Activated naive CD4-positive, alpha-beta T cell treated with anti-CD3 and anti-CD28 coated beads, Interleukin-2, amount 50 U/mL, for 24 hours (primary cell): ENCODE results near the gene FPGT.
"Not testable (repeated sequence)": the region's sequence is repeated elsewhere in the genome, so short reads cannot be mapped to it uniquely, and the experiment has no call there.

ENCODE experiments used
- H3K27ac Mint-ChIP-seq: one replicate; pipeline ENCODE4 v1.8.0; 2021; ENCODE audit warnings: mild to moderate bottlenecking, mixed read lengths
- H3K27me3 Mint-ChIP-seq: one replicate; pipeline ENCODE4 v1.8.0; 2021; ENCODE audit warnings: mixed read lengths
- H3K36me3 Mint-ChIP-seq: one replicate; pipeline ENCODE4 v1.8.0; 2021; ENCODE audit warnings: mixed read lengths
- H3K4me1 Mint-ChIP-seq: one replicate; pipeline ENCODE4 v1.8.0; 2021; ENCODE audit warnings: mixed read lengths
- H3K4me3 Mint-ChIP-seq: one replicate; pipeline ENCODE4 v1.8.0; 2021; ENCODE audit warnings: mild to moderate bottlenecking, mixed read lengths
- H3K9me3 Mint-ChIP-seq: one replicate; pipeline ENCODE4 v1.8.0; 2021; ENCODE audit warnings: mixed read lengths

FPGT gene

GRCh38 chr1:74197657-74198552, at the start of gene FPGT, which contains the start of gene LRRIQ3:
TSS of gene FPGT (plus strand) at chr1:74198242. CDS start at chr1:74198279, 37 bp downstream.
TSS of gene LRRIQ3 (minus strand) at chr1:74198176. CDS start at chr1:74183684, 14,492 bp downstream.
- Mint-ChIP-seq H3K4me1 (peaks cover 29% of the 10 kb centered on the region), H3K27ac (peak within 1 kb of the TSS; percentile 96), H3K36me3 (peaks cover 2% of the 10 kb centered on the region), H3K9me3 (no peaks in the 10 kb centered on the region), H3K27me3 (no peaks in the 10 kb centered on the region), H3K4me3 (peak within 1 kb of the TSS; percentile 96)

- Mint-ChIP-seq H3K9me3 (no peaks in the 10 kb centered on the region), H3K27ac (no peak overlapping the region), H3K36me3 (no peaks in the 10 kb centered on the region), H3K27me3 (no peaks in the 10 kb centered on the region), H3K4me3 (no peak overlapping the region), H3K4me1 (no peaks in the 10 kb centered on the region)
Observed at GRCh38 chr1:74160046-74160445, 38.0 kb upstream of the FPGT start.

GRCh38 chr1:74161497-74161896, 36.5 kb upstream of the FPGT start:
- no peaks in the 10 kb centered on the region for H3K4me1 Mint-ChIP-seq
- H3K27me3 Mint-ChIP-seq, result no peaks in the 10 kb centered on the region
- H3K4me3 Mint-ChIP-seq, result no peak overlapping the region
- peaks cover 2% of the 10 kb centered on the region for H3K36me3 Mint-ChIP-seq
- H3K27ac Mint-ChIP-seq, result no peak overlapping the region
- peaks cover 5% of the 10 kb centered on the region for H3K9me3 Mint-ChIP-seq

- Mint-ChIP-seq H3K27me3 (no peaks in the 10 kb centered on the region), H3K36me3 (peaks cover 2% of the 10 kb centered on the region), H3K4me3 (no peak overlapping the region), H3K27ac (no peak overlapping the region), H3K9me3 (peaks cover 7% of the 10 kb centered on the region), H3K4me1 (no peaks in the 10 kb centered on the region)
Observed at GRCh38 chr1:74162333-74162732, 35.7 kb upstream of the FPGT start.

GRCh38 chr1:74174423-74174822, 23.6 kb upstream of the FPGT start:
- H3K4me1 Mint-ChIP-seq, H3K4me3 Mint-ChIP-seq, H3K27ac Mint-ChIP-seq, H3K27me3 Mint-ChIP-seq, H3K36me3 Mint-ChIP-seq: not testable (repeated sequence)
- peaks cover 34% of the 10 kb centered on the region for H3K9me3 Mint-ChIP-seq

GRCh38 chr1:74180490-74180889, 17.6 kb upstream of the FPGT start:
- peaks cover 4% of the 10 kb centered on the region for H3K9me3 Mint-ChIP-seq
- H3K27ac Mint-ChIP-seq, result no peak overlapping the region
- H3K27me3 Mint-ChIP-seq, result no peaks in the 10 kb centered on the region
- no peaks in the 10 kb centered on the region for H3K4me1 Mint-ChIP-seq
- H3K4me3 Mint-ChIP-seq, result no peak overlapping the region
- peaks cover 8% of the 10 kb centered on the region for H3K36me3 Mint-ChIP-seq

GRCh38 chr1:74193908-74194307, 4.1 kb upstream of the FPGT start:
- no peaks in the 10 kb centered on the region for H3K27me3 Mint-ChIP-seq
- H3K4me1 Mint-ChIP-seq, result peaks cover 23% of the 10 kb centered on the region
- H3K27ac Mint-ChIP-seq, result no peak overlapping the region
- peaks cover 8% of the 10 kb centered on the region for H3K36me3 Mint-ChIP-seq
- peaks cover 7% of the 10 kb centered on the region for H3K9me3 Mint-ChIP-seq
- no peak overlapping the region for H3K4me3 Mint-ChIP-seq

- Mint-ChIP-seq H3K27me3 (no peaks in the 10 kb centered on the region), H3K27ac (no peak overlapping the region), H3K4me1 (peaks cover 29% of the 10 kb centered on the region), H3K4me3 (no peak overlapping the region), H3K9me3 (peaks cover 1% of the 10 kb centered on the region), H3K36me3 (peaks cover 4% of the 10 kb centered on the region)
Observed at GRCh38 chr1:74195339-74195738, 2.7 kb upstream of the FPGT start.

GRCh38 chr1:74197255-74197654, 787 bp upstream of the FPGT start:
- no peaks in the 10 kb centered on the region for H3K9me3 Mint-ChIP-seq
- H3K36me3 Mint-ChIP-seq, result peaks cover 2% of the 10 kb centered on the region
- peaks cover 29% of the 10 kb centered on the region for H3K4me1 Mint-ChIP-seq
- H3K4me3 Mint-ChIP-seq, result peak overlapping the region; percentile 96
- H3K27ac Mint-ChIP-seq, result peak overlapping the region; percentile 96
- H3K27me3 Mint-ChIP-seq, result no peaks in the 10 kb centered on the region

- Mint-ChIP-seq H3K27me3 (no peaks in the 10 kb centered on the region), H3K4me1 (peaks cover 29% of the 10 kb centered on the region), H3K27ac (no peak overlapping the region), H3K36me3 (peaks cover 6% of the 10 kb centered on the region), H3K9me3 (no peaks in the 10 kb centered on the region), H3K4me3 (no peak overlapping the region)
Observed at GRCh38 chr1:74199504-74199903, 1.5 kb downstream of the FPGT start.

GRCh38 chr1:74205266-74205665, 7.2 kb downstream of the FPGT start:
- Mint-ChIP-seq H3K4me1 (peaks cover 3% of the 10 kb centered on the region), H3K27me3 (no peaks in the 10 kb centered on the region), H3K9me3 (no peaks in the 10 kb centered on the region), H3K4me3 (no peak overlapping the region), H3K36me3 (peaks cover 18% of the 10 kb centered on the region), H3K27ac (no peak overlapping the region)

GRCh38 chr1:74215229-74215628, 17.2 kb downstream of the FPGT start:
- Mint-ChIP-seq H3K27me3 (no peaks in the 10 kb centered on the region), H3K27ac (no peak overlapping the region), H3K9me3 (no peaks in the 10 kb centered on the region), H3K4me1 (no peaks in the 10 kb centered on the region), H3K4me3 (no peak overlapping the region), H3K36me3 (peaks cover 8% of the 10 kb centered on the region)

- no peaks in the 10 kb centered on the region for H3K4me1 Mint-ChIP-seq
Observed at GRCh38 chr1:74222701-74223100, 24.7 kb downstream of the FPGT start.

GRCh38 chr1:74223453-74223852, 25.4 kb downstream of the FPGT start:
- Mint-ChIP-seq H3K9me3 (peaks cover 45% of the 10 kb centered on the region), H3K4me1 (no peaks in the 10 kb centered on the region), H3K4me3 (no peak overlapping the region), H3K27me3 (no peaks in the 10 kb centered on the region), H3K36me3 (peaks cover 28% of the 10 kb centered on the region), H3K27ac (no peak overlapping the region)

More at GRCh38 chr1:74222701-74223100, 24.7 kb downstream of the FPGT start:
- Mint-ChIP-seq H3K27me3 (no peaks in the 10 kb centered on the region), H3K27ac (no peak overlapping the region), H3K9me3 (peaks cover 45% of the 10 kb centered on the region), H3K4me3 (no peak overlapping the region), H3K36me3 (peaks cover 28% of the 10 kb centered on the region)

GRCh38 chr1:74235153-74235552, 37.1 kb downstream of the FPGT start, which contains the start of gene TNNI3K:
TSS of gene TNNI3K (plus strand) at chr1:74235387. CDS start at chr1:74235452, 65 bp downstream.
- Mint-ChIP-seq H3K9me3 (peaks cover 17% of the 10 kb centered on the region), H3K4me3 (no peak within 1 kb of the TSS), H3K27ac (no peak within 1 kb of the TSS), H3K4me1 (no peaks in the 10 kb centered on the region), H3K36me3 (peaks cover 1% of the 10 kb centered on the region), H3K27me3 (no peaks in the 10 kb centered on the region)

GRCh38 chr1:74236440-74236839, 38.4 kb downstream of the FPGT start:
- H3K4me1 Mint-ChIP-seq, result no peaks in the 10 kb centered on the region
- no peak overlapping the region for H3K27ac Mint-ChIP-seq
- peaks cover 17% of the 10 kb centered on the region for H3K9me3 Mint-ChIP-seq
- H3K36me3 Mint-ChIP-seq, result peaks cover 1% of the 10 kb centered on the region
- H3K27me3 Mint-ChIP-seq, result no peaks in the 10 kb centered on the region
- no peak overlapping the region for H3K4me3 Mint-ChIP-seq
